Ovary (tissue), 9 donors: ENCODE measurements around the gene YWHAB. TPM values are rescaled to one million over a fixed set of nuclear protein-coding genes. Genes with fewer than 3 reads are reported as not detected.

Source experiments
- DNase-seq, 5 donors: peaks; one replicate each; pipeline ENCODE4 v3.0.0-alpha.2; 2019 to 2020
- H3K27ac ChIP-seq, 2 donors: fragments of 200-600 bp; one replicate each; pipeline versions ENCODE4 v1.5.1 to v1.8.0; 2019 to 2022
- H3K27me3 ChIP-seq: fragments of 200-600 bp; one replicate; pipeline ENCODE4 v1.8.0; 2022
- H3K36me3 ChIP-seq: fragments of 200-600 bp; sonication (generic); one replicate; pipeline ENCODE4 v1.5.1; 2019
- H3K4me1 ChIP-seq: one replicate; pipeline ENCODE4 v1.8.1; 2013; ENCODE audit warnings: mild to moderate bottlenecking, moderate library complexity; ENCODE audit not compliant: insufficient read depth
- H3K4me3 ChIP-seq: fragments of 200-600 bp; sonication (generic); one replicate; pipeline ENCODE4 v1.5.1; 2017
- H3K9me3 ChIP-seq, 2 donors: fragments of 200-600 bp in 1 of 2; sonication (generic) in 1 of 2; one replicate each; pipeline versions ENCODE4 v1.5.1 to v1.8.1; 2013 to 2019; ENCODE audit warnings: mild to moderate bottlenecking in 1 of 2, moderate library complexity in 1 of 2
- CTCF ChIP-seq, 3 donors: fragments of 450-650 bp in 2 of 3; fragments of 200-600 bp in 1 of 3; IDR thresholded peaks; one replicate each; pipeline versions ENCODE4 v1.5.1 to v1.8.0; 2016 to 2022; ENCODE audit warnings: antibody characterized with exemption in 3 of 3, mild to moderate bottlenecking in 1 of 3
- EP300 ChIP-seq: sonication (generic); formaldehyde crosslinking; IDR thresholded peaks from one replicate; pipeline ENCODE4 v1.6.1; 2017; ENCODE audit warnings: antibody characterized with exemption
- POLR2A ChIP-seq: fragments of 450-650 bp; IDR thresholded peaks from one replicate; pipeline ENCODE4 v1.6.1; 2017; ENCODE audit warnings: antibody characterized with exemption, mild to moderate bottlenecking, moderate library complexity
- WGBS, 3 donors: extraction: QIAGEN DNeasy Blood & Tissue Kit in 1 of 3; methylation state at CpG; one replicate each; pipeline versions ENCODE4 v1.1.5 to v1.1.7; 2013 to 2017; 5-methylcytosine and 5-hydroxymethylcytosine counted together
- intact Hi-C, 4 donors: fragments of 100-400 bp; cut with DNase I; formaldehyde crosslinking; loops; one replicate each; pipeline versions ENCODE4 v1.11.0 to v1.15.1; 2022 to 2023
- polyA plus RNA-seq, 2 donors: library from polyadenylated mRNA; stranded (reverse); fragments of 200-250 nt in 1 of 2; fragments of 350-450 nt in 1 of 2; fragmentation: Illumina TruSeq in 1 of 2; extraction: RNeasy Lipid Tissue Mini Kit (QIAGEN cat#74804) in 1 of 2; gene quantifications; one replicate each; pipeline ENCODE4 v1.2.3, GENCODE V29; 2013 to 2014
- total RNA-seq, 7 donors: library from RNA; depleted of rRNA in 2 of 7; stranded (reverse); fragments of >200 nt in 2 of 7; fragmentation: NEBNext Ultra II Directional in 3 of 7; extraction: Animal tissue kit (Norgen Biotek cat#: 25700) in 3 of 7; gene quantifications; one replicate each; pipeline versions ENCODE4 v1.1.0 to v1.2.4, GENCODE V29; 2016 to 2023
- donor health status: DM: no; HTN: no; CAD: no; lungs with moderate emphysema.
- donor health status: DM: no; HTN: no; CAD: no.
- donor health status: Bipolar disorder and iron deficiency.
- donor health status: DM: yes; HTN: yes; CAD: no.
- donor health status: DM: no; HTN: no; CAD: no.
- donor health status: DM: yes; HTN: yes; CAD: no.

The YWHAB gene
- total and polyA plus RNA-seq, 9 donors: 55.1 to 252 (median 117) TPM

DNA sequence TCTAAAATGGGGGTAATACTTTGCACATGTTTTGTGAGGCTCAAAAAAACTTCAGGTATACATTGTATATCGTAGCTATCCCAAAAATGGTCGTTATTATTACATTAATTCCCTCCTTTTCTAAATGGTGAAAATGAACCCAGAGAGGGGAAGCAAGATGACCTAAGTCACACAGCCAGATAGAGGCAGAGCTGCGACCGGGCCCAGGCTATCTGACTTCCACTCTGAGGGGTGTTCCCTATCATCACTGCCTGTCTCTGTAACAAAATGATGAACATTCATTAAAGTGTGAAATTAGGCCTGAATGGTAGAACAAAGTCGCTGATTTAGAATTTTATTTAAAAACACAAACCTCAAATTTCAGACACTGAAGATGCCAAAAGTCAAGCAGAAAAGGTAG lies 46.0 kb upstream of the YWHAB start:
- no peak for DNase-seq

GRCh38 chr20:44840826-44841225 lies 44.7 kb upstream of the YWHAB start:
- Histone ChIP-seq H3K4me1 (no peaks in the 10 kb centered on the region), H3K9me3 (no peaks in the 10 kb centered on the region), H3K36me3 (no peaks in the 10 kb centered on the region), H3K27ac (no peak overlapping the region), H3K27me3 (no peaks in the 10 kb centered on the region), H3K4me3 (no peak overlapping the region)
- TF ChIP-seq EP300 (no peak), POLR2A (no peak), CTCF (IDR thresholded peaks at IDR 0.05) (no peak)
- DNase-seq: no peak
- WGBS, 3 donors: 87 to 91% (median 88%) methylated on average over 5 of the region's 5 CpGs
- intact Hi-C loops: no loop called here

More for the DNA sequence above, 46.0 kb upstream of the YWHAB start:
- 82 to 89% (median 88%) methylated on average over 5 of the region's 5 CpGs for WGBS, 3 donors
- Histone ChIP-seq H3K36me3 (no peaks in the 10 kb centered on the region), H3K9me3 (no peaks in the 10 kb centered on the region), H3K27ac (no peak overlapping the region), H3K27me3 (no peaks in the 10 kb centered on the region), H3K4me1 (no peaks in the 10 kb centered on the region), H3K4me3 (no peak overlapping the region)
- TF ChIP-seq CTCF (IDR thresholded peaks at IDR 0.05) (no peak), POLR2A (no peak), EP300 (no peak)
- intact Hi-C loops: no loop called here

- Histone ChIP-seq H3K27me3 (no peaks in the 10 kb centered on the region), H3K4me1 (no peaks in the 10 kb centered on the region), H3K27ac (no peak overlapping the region), H3K36me3 (no peaks in the 10 kb centered on the region), H3K4me3 (no peak overlapping the region), H3K9me3 (no peaks in the 10 kb centered on the region)
- 71 to 78% (median 73%) methylated on average over 6 of the region's 6 CpGs for WGBS, 3 donors
- intact Hi-C loops: no loop called here
- TF ChIP-seq EP300: no peak
- no peak for TF ChIP-seq POLR2A
- no peak for TF ChIP-seq CTCF (IDR thresholded peaks at IDR 0.05)
- DNase-seq: no peak
Observed at GRCh38 chr20:44841955-44842354, 43.5 kb upstream of the YWHAB start.

- no peak for DNase-seq
- no peaks in the 10 kb centered on the region for H3K9me3 ChIP-seq
- H3K27ac ChIP-seq: no peak overlapping the region
- WGBS, 3 donors: 65 to 75% (median 72%) methylated on average over 5 of the region's 5 CpGs
- TF ChIP-seq EP300 (no peak), CTCF (IDR thresholded peaks at IDR 0.05) (no peak), POLR2A (no peak)
- no peak overlapping the region for H3K4me3 ChIP-seq
- H3K36me3 ChIP-seq: no peaks in the 10 kb centered on the region
- no peaks in the 10 kb centered on the region for H3K4me1 ChIP-seq
- no peaks in the 10 kb centered on the region for H3K27me3 ChIP-seq
- intact Hi-C loops: no loop called here
Observed at GRCh38 chr20:44843876-44844275, 41.6 kb upstream of the YWHAB start.
